Right renal cortex interstitium (tissue), 3 donors: ENCODE measurements around the gene CACHD1. TPM values are rescaled to one million over a fixed set of nuclear protein-coding genes. Genes with fewer than 3 reads are reported as not detected.
"Not testable (repeated sequence)": the region's sequence is repeated elsewhere in the genome, so short reads cannot be mapped to it uniquely, and the experiment has no call there.

Experiments used
- DNase-seq, 3 donors: peaks; one replicate each; pipeline ENCODE4 v3.0.0-alpha.2; 2013; ENCODE audit warnings: low read depth in 3 of 3, low spot score in 2 of 3
- polyA plus RNA-seq, 3 donors: library from polyadenylated mRNA; unstranded; fragments of 120-200 nt; gene quantifications; one replicate each; pipeline ENCODE4 v1.2.1, GENCODE V29; 2013; ENCODE audit not compliant: insufficient read length in 3 of 3

CACHD1 gene
- polyA plus RNA-seq, 3 donors, result 50.7 to 66.3 (median 56.8) TPM

DNA sequence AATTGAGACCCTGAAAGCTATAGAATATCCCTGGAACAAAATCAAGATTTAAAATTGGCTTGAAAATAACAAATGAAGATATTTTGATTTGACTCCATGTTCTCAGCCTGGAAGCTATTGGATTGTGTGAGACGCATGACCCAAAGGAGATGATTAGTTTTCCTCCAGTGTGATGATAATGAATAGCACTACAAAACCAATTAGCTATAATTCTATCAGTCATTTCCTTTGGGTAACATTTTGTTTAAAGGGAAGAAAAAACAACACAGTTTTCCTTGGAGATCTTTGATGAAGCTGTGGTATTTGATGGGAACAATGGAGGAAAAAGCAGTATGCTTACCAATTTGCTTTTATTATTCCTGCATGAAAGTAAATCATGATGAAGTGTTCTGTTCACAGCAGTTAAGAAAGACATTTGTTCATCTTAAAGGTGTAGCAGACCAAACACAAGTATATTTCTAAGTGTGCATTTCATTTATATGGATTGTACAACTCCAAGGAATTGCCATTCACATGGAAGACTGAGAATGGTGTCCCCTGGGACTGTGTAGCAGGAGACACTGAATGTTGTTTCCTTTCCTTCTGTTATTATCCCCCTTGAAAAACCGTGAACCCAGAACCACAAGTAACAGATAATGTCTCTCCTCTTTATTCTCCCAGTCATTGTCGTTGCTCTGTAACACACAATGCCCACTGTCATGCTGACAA, 111.4 kb downstream of the CACHD1 start:
- DNase-seq, result no peak

DNA sequence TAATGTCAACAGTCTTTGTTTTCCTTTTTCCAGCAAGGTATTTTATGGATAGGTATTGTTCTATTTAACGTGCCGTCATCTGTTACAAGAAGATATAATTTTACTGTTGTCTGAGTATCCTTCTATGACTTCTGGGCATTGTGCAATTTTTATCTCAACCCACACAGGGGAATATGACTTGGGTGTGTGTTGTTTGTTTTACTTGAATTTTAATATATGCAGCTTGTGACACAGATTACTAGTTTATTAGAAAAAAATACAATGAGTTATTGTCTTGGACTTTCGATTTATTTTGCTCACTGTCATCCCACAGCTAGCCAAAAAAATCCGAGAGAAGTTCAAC, 111.9 kb downstream of the CACHD1 start:
- no peak for DNase-seq

DNA sequence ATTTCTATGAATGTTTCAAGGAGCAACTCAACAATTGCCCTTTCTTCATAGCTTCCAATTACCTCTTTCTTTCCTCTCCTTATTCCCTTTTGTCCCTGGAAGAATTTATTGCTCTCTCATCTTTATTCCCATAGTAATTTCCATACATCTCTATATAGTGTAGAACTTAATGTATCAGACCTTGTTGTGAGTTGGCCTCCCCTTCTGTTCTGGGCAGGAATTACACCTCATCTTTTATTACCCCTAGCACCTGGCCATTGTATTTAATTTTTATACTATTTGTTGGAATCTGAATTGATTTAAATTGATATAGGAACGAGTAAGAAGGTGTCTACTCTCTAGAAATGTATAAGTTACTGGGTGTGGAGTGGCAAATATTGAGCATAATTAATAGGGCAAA, 114.5 kb downstream of the CACHD1 start:
- DNase-seq, result no peak

DNA sequence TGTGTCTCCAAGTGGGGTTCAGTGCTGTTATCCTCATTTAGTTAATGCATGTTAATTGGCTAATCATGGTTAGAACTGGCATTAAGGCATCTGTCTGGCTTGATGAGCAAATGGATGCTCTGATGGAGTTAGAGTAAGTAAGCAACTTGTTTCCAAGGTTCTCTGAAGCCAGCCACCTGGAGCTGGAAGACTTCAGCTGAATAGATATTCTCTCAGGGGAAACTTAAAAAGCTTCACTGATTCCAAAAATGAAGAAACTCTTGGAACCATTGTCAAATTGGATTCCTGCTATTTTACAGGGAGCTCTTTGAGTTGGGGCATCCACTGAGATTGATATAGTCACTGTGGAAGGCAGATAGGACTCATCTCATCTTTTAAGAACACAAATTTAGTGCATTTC, 118.9 kb downstream of the CACHD1 start:
- DNase-seq, result no peak

DNA sequence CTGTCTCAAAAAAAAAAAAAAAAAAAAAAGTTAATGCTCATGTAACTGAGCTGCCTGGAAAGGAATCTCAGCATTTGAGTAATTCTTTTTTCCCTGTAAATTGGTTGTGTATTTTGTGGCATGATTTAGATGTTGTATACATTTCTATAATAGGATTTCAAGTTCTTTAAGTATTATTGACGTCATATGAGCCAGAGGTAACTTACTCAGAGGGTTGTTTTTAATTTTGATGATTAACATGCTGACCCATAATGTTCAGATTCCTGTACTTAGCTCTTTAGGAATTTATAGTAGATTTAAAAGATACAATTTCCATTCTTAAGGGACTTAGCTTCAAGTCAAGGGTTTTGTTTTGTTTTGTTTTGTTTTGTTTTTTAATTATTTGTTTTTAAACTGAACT, 120.4 kb downstream of the CACHD1 start:
- DNase-seq, result no peak

DNA sequence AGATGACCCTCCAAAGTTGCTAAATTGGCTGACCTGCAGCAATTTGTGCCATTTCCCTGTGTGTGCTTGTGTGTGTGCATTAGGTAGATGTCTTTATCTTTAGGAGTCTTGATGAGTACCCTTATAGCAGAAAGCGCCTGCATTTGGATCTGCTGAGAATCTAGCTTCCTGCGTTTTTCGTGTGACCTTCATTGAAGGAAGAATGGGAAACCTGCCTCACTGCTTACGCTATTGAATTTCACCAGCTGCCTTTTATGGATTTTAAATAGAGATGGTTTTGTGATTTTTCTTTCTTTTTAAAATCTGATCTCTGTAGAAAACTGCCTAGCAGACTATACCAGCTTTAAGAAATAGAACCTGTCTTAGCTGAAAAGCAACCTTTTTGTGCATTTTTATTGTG, 124.5 kb downstream of the CACHD1 start:
- no peak for DNase-seq

DNA sequence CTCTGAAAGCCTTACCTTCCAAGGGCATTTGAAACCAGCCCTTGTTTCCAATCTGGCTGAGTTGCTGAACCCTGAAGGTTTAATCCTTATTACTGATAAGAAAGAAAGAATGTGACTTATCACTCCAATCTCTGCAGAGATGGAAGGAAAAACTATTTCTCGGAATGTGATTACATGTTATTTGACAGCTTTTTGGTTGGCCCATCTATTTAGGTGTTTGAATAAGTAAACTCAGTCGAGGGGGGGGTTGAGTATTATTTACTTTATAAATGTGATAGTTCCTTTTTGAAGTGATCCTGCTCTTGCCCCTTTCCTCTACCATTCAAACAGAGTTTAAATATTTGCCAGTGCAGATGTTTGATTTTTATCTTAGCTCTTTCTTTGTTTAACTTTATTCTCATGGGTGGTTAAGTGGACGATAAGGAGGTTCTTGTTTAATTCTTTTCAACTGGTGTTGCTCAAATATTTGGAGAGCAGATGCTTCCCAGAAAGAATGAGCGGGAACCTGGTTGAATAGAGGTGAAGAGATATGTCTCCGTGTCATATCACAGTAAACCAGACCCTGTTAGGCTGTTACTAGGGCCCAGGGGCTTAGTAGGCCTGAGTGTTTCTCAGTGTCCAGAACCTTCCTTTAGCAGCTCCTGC, 126.1 kb downstream of the CACHD1 start:
- DNase-seq, result no peak

DNA sequence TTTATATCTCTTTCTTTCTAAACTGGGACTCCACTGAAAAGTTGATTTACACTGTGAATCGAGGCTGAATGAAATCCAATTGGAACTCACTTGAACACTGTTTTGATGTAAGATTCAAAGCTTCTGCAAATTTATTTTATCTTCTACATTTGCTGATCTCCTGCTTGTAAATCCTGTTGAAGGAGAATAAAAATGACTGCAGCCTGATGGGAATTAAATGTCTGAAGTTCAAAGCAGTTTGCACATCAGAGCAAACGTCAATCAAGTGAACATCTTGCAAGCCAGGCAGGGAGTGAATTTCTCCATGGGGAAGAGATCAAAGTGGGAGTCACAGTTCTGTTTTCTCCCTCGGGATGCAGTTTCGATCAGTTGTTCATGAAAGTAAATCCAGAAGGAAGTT, 127.2 kb downstream of the CACHD1 start:
- no peak for DNase-seq

DNA sequence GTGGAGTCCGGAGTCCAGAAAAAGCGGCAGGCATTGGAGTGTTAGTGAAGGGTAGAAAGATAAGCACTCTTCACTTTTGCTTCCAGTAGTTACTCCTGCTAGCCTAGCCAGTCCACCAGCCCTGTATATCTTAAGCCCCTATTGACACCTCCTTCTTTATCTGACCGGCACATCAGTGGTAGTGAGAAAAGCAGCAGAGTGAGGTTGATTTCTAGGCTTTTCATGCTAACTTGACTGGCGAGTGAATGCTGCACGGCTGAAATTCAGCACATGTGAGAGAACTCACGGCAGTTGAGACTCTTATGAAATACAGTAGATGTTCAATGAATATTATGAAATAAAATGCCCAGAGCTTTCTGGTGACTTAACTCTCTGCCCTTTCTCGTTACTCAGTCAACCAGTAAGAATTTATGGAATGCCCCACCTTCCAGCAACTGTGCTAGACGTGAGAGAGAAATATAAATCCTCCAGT, 128.2 kb downstream of the CACHD1 start:
- DNase-seq, result no peak

DNA sequence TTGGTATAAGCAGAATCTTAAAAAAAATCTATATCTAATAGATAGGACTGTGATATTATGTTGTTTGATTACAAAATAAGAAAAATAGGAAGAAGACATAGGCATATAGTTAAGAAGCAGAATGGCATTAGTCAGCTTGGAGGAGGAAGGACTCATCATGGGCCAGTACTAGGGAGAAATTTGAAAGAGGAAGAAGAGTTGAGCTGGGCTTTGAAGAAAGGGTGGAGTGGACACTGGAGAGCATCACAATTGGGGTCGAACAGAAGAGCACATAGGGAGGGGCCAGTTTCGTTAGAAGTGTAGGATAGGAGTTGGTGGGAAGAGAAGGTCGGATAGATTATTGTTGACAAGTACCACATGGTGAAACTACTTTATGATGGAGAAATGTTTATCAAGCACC, 129.3 kb downstream of the CACHD1 start:
- no peak for DNase-seq

DNA sequence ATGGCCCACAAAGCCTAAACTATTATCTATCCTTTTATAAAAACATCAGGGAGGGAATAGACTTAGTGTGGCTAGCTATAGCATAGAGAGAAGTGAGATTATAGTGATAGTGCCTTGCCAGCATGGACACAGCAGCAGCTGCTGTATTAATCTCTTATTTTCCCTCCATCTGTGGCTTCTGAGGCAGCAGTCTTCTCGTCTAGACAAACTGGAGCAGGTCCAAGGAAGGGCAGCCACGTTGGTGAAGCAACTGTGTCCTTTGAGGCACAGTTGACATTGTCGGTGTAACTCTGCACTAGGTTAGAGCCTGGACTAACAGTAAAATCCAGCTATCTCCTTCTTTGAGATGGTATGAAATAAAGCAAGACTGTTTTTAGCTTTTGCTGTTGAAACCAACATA, 131.3 kb downstream of the CACHD1 start:
- no peak for DNase-seq

DNA sequence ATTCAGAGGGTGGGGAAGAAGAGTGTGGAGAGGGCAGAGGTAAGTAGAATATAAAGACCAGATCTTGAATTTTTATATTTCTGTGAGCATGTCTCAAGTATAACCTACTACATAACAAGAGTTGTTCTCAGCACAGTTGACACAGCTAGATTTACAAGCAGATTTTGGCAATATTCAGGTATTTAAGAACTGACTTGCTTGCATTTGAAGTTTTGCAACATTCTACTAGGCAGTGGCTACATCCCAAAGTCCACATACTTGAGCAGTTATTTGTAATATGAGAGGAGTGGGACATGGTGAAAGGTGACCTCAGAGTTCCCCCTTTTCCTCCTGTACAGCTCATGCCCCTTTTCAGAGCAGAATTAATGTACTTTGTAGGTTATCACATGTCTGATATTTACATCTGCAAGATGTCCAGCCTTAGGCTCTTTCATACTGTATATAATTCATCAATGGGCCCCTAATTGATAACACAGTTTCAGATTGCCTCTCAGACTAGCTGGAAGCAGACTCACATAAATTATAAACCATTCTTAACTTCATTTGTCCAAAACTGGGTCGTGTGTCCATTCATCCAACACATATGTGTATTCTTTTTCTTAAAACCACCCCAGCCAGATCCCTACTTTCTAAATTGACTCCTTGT, 138.2 kb downstream of the CACHD1 start:
- no peak for DNase-seq

DNA sequence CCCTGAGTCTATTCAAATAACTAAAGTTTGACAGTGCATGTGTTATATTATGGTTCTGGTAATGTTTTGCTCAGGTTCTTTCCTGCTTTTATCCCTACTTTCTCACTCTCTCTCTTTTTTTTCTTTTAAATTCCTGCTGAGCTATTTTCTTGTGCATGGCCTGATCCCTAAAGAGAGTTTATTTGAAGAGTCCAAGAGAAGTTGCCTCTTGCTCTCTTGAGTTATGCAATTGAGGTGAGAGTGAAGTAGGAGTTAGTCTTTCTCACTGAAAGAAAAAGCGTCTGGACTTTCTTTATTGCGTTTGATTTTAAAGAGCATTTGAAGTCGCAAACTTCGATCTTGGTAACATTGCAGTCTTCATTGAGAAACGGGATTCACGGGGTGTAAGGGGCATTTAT, 138.7 kb downstream of the CACHD1 start:
- no peak for DNase-seq

DNA sequence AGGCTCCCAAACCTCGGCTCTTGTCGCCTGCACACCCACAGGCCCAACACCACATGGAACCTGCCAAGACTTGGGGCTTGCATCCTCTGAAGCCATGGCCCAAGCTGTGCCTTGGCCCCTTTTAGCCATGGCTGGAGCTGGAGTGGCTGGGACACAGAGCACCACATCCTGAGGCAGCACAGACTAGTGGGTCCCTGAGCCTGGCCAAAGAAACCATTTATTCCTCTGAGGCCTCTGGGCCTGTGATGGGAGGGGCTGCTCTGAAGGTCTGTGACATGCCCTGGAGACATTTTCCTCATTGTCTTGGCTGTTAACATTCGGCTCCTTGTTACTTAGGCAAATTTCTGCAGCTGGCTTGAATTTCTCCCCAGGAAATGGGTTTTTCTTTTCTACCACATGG, 141.0 kb downstream of the CACHD1 start:
- not testable (repeated sequence) for DNase-seq

DNA sequence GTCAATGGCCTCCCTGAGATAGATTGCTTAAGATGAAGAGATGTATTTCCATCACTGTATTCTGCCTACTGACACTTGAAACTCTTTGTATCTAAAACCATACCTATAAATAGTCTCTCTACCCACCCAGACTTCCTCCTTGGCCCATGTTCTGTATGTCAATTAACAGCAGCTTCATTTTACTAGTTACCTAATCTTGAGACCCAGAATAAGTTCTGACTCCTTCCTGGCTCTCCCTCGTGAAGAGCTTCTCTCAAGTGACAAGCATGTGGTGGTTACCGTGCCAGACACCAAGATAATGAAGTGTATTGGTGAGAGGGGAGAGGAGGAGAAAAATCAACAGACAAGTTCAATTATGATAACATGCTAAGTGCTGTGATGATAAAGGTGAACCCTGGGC, 146.1 kb downstream of the CACHD1 start:
- no peak for DNase-seq

DNA sequence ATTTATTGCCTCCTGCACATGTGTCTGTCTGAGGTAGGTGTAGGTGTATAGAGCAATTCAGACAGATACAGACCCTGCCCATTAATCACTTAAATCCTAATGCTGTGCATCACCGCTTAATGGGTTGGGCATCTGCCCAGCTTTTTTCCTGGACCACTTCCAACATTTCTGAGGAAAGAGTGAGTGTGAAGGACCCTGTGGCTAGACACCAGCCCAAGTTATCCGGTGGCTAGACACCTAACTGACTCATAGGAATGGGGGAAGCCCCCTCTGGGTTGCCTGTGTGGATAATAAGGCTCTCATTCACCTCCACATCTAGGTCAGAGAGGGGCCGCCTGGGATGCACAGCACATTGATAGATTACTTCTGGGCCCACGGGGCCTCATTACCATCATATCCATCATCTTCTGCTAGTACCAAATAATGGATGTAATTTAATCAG, 153.8 kb downstream of the CACHD1 start:
- no peak for DNase-seq

DNA sequence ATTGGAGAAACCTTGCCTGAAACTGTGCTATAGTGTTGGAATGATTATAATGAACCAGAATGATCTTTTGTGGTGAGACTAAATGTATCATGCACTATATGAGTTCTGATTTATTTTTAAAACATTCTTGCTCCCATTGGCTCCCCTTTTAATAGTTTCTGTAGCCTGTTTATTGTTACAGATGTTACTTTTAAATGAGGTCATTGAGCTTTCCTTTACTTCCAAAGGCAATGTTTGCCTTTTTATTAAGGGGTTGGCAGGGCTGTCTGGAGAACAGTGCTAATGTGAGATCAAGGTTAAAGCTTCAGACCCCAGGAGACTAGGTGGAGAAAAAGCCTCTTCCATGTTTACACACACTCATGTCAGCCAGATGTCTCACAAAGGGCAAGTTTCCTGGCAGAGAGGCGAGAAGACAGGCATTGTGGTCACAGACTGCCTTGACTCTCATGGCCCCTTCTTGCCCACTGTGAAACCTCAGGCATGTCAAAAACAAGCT, 154.3 kb downstream of the CACHD1 start:
- DNase-seq, result no peak

DNA sequence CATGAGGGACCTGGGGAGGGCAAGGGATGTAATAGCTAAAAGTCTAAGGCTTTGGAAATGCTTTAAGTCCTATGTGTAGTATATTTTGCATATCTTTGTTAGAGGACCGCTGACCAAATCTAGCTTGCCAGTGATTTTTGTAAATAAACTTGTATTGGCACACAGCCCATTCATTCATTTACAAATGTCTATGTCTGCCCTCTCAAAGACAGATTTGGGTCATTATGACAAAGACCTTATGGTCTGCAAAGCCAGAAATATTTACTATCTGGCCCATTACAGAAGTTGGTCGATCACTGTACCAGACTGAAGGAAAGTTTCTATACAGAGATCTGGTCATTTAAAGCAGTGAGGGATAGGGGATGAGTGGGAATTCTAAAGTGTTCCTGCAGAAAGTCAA, 154.9 kb downstream of the CACHD1 start:
- DNase-seq, result no peak

DNA sequence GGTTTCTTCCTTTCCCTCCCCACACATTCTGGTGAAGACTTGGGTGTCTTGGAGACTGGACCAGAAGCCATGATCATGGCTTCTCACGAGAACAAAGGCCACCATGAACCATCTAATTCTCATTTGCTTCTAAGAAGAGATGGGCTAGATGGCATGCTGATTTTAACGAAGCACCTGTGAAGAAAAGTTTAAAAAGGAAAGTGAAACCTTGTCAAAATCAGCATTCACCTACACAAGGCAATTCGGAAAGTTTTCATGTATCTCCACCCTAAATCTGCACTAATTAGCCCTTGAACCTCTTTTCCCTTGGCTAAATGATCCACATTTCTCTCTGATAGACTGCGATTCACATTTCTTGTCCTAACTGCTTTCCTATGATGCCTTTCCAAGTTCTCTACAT, 160.7 kb downstream of the CACHD1 start:
- no peak for DNase-seq

DNA sequence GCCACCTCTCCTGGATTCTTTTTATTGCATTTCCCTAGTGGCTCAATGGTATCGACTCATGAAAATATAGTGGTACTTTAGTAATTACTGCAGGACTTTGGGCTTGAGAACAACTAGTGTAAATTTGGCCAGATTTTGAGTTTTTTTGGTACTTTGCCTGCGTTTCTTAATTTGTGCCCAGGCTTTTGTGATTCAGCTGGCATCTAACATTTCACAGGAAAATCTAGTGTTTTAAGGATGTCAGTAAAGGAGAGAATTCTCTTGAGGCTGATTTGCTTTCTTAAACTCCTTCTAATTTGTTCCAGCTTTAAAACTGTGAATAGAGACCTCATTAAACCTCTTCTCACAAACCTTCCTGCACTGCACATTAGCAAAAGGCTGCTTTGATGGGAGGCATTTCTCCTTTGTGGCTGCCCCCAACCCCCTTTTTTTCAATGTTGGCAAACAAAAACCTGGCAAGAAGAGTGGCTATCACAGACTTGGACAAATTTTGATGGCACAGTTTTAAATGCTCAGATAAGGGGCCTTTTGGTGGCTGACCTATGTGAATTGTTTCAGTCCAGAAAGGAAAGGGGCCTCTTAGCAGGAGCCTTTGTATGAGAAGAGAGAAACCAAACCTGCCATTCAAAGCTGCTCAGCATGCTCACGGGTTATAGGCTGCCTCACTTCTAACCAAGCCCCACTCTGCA, 161.6 kb downstream of the CACHD1 start:
- no peak for DNase-seq

DNA sequence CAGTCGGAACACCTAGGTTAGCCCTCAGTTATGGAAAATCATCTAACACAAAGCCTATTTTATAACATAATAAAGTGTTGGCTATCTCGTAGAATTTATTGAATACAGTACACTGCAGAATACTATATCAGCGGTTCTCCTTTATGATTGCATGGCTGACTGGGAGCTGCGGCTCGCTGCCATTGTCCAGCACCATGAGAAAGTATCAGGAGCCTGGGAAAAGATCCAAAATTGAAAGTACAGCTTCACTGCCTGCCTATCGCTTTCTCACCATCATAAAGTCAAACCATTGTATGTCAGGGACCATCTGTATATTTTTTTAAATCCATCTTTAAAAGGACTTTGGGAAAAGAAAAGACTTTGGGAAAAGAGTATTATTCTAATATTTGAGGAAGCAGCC, 163.0 kb downstream of the CACHD1 start:
- no peak for DNase-seq
